SKM-1 treated with dmso at 0.1 percent for 144 hours (cell line): Measurements from ENCODE around the gene MME.

Experiments used
- DNase-seq: peaks from one replicate; lab custom pipeline; 2025; ENCODE audit not compliant: unreplicated experiment; lab: John Stamatoyannopoulos, UW

The MME gene

DNA sequence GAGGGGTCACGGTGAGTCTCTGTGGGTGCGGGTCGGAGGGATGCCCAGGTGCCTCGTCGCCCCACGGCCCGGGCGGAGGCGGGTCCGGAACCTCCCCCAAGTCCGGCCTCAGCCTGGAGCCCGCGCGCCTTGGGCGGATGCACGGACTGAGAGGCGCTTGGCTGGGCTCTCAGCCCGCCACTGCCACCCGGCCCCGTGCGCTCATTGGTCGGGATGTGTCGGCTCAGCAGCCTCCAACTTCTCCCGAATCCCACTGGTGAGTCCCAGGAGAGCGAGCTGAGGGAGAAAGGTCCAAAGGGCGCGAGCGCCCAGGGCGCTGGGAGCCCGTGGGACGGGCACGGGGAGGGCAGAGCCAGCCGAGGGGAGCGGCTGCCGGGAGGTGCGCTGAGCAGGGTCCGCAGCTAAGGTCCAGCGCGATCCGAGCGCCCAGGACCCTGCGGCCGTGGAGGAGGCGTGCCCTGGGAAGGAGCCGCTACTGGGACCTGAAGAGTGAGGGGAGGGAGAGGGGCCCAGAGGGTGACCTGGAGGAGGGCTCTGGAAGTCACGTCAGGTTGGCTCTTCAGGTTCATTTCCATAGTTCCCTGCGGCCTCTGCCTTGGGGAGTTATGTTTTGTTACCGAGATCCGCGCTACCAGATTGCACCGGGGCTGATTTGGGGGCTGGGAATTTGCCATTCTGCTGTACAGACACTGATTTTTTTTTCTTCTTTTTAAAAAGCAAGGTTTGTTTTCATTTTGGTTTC, at the start of gene MME:
Gene MME (plus strand): TSS at position 574 of the 742 bp plus-strand sequence. CDS start 3,849 bp downstream, outside the sequence.
- DNase-seq, result no peak

- DNase-seq, result no peak
Observed at GRCh38 chr3:155031186-155031585, 48.9 kb upstream of the MME start.

GRCh38 chr3:155032918-155033317, 47.2 kb upstream of the MME start:
- peak; percentile 77 for DNase-seq

- no peak for DNase-seq
Observed at GRCh38 chr3:155034786-155035185, 45.3 kb upstream of the MME start.

- no peak for DNase-seq
Observed at GRCh38 chr3:155035553-155035952, 44.6 kb upstream of the MME start.

DNA sequence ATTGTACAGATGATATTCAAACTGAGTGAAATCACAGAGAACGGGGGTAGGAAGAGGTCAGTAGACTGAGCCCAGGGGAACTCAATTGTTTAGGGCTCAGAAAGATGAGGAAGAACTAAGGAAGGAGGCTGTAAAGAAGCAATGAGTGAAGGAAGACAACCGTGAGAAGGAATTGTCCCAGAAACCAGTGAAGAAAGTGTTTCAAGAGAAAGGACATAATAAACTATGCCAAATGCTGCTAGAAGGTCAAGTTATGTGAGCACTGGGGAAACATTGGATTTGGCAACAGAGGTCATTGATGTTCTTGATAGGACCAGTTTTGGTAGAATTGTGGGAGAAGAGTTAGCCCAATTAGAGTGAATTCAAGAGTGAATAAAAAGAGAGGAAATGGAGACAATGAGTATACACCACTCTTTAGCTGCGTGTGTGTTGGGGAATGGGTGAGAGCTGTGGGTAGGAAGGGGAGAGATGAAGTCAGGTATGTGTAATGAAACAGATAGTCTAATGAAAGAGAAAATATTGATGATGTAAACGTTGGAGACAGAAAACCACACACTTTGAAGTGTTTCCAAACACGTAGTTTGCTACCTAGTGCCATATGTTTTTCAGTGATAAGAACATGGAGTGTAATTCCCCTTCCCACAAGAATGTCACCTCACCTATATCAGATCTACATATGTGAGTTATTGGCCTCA, 42.5 kb upstream of the MME start:
- no peak for DNase-seq

- DNase-seq, result no peak
Observed at GRCh38 chr3:155038203-155038554, 41.9 kb upstream of the MME start.

GRCh38 chr3:155046935-155047334, 33.2 kb upstream of the MME start:
- DNase-seq, result no peak

DNA sequence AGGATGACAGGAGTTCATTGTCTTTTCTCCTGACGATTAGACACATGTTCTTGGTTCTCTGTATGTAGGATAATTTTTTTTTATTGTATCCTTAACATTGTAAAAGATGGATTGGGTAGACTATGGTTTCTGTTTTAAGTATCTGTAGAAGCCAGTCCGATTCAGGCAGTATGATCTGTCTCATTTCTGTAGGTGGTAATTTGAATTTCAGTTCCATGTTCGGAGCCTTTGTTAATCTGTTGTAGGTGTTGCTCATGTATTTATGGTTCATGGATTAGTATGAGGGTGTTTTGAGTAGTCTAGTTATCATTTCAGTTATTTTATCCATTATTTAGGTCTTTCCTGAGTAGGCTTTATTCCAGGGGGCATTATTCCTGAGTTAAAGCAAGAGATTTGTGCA, 32.4 kb upstream of the MME start:
- DNase-seq, result no peak

- DNase-seq, result no peak
Observed at GRCh38 chr3:155049959-155050358, 30.2 kb upstream of the MME start.

GRCh38 chr3:155052470-155052869, 27.6 kb upstream of the MME start:
- DNase-seq, result no peak

DNA sequence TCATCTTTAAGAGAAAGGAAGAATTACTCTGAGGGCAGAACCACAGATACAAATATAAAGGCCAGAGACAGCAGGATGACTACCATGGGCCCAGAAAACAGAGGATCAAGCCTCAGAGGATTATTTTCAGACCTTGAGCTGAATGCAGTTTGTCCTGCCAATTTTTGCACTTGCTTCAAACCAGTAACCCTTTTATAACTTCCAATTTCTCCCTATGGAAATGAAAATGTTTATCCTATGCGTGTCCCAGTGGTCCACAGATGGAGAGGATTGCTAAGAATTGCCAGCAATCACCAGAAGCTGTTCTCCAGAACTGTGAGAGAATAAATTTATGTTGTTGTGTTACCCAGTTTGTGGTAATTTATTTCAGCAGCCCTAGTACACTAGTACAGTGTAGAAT, 26.4 kb upstream of the MME start:
- no peak for DNase-seq

DNA sequence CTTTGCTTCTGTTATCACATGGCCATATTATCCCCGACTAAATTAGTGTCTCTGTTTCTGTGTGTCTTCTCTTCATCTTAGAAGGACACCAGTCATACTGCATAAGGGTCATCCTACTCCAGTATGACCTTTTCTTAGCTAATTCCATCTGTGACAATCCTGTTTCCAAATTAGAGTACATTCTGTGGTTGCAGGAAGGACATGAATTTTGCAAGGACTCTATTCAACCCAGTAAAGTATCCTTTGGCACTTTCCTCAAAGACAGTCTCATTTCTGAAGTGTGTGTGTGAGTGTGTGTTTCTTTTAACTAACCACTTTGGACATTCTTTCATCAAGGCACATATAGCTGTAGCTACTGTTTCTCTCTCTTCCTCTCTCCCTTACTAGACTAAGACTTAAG, 15.2 kb upstream of the MME start:
- no peak for DNase-seq

- no peak for DNase-seq
Observed at GRCh38 chr3:155065537-155065936, 14.6 kb upstream of the MME start.

- no peak for DNase-seq
Observed at GRCh38 chr3:155069729-155070128, 10.4 kb upstream of the MME start.

GRCh38 chr3:155070316-155070715, 9.8 kb upstream of the MME start:
- no peak for DNase-seq

DNA sequence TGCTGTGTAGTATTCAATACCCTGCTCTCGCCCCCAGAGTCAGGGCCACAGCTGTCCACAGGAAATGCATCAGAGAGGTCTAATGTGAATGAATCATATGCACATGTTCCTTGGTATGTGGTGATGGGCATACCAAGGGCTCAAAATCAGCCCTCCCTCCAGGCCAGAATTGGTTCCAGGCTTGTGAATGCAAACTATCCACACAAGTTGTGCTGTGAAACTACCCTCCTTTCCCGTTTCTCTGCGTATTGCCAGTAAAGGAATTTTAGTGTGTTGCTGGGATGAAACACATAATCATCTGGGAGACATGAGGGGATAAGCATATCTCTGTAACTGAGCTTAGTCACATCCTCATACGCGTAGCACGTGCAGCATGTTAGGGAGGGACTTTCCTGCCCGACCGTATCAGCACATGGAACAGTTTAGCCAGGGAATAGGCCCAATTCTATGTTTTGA, 9.2 kb upstream of the MME start:
- DNase-seq, result no peak

GRCh38 chr3:155075200-155075599, 4.9 kb upstream of the MME start:
- DNase-seq, result no peak

- no peak for DNase-seq
Observed at GRCh38 chr3:155076888-155077287, 3.2 kb upstream of the MME start.

DNA sequence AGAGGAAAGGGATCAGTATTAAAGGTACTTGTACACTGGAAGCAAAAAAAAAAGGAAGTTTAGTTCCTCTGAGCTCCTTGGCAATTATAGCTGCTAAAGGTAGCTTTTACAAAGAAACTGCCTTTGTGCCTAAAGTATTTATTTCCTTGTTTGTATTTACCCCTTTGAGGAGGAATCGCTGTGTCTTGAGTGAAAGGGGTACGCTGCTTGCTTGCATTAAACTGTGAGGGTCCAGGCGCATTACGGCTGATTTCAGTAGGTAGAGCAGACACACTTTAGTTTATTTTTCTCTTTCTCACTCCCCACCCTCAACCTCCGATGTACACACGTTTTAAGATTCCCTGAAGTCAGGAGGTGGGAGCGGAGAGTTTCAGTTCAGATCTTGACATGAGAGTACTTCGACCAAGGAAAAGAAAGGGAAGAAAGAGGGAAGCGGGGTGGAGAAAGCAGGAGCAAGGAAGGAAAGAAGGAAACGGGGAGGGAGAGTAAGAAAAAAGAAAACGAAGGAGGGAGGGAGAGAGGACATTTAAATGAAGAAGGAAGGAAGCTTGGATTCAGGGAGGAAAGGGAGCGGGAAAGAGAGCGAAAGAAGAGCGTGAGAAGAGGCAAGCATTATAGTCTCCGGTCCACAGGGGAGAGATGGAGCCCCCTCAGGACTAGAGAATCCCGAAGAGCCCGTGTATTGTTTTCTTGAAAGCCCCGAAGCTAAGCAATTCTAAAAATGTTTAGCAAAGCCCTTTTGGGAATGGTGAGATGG, 1.2 kb upstream of the MME start:
- peak; percentile 22 for DNase-seq

GRCh38 chr3:155079468-155079745, 712 bp upstream of the MME start:
- no peak for DNase-seq

- DNase-seq, result no peak
Observed at GRCh38 chr3:155080692-155081091, 573 bp downstream of the MME start.
